GM21786 (cell line): Measurements from ENCODE around the gene IQGAP1.
"Not testable (repeated sequence)": the region's sequence is repeated elsewhere in the genome, so short reads cannot be mapped to it uniquely, and the experiment has no call there.

Experiments used
- ATAC-seq: cut with Tn5 transposase; IDR thresholded peaks from one replicate; pipeline ENCODE4 v1.9.1; 2021; ENCODE audit not compliant: unreplicated experiment

IQGAP1 gene

DNA sequence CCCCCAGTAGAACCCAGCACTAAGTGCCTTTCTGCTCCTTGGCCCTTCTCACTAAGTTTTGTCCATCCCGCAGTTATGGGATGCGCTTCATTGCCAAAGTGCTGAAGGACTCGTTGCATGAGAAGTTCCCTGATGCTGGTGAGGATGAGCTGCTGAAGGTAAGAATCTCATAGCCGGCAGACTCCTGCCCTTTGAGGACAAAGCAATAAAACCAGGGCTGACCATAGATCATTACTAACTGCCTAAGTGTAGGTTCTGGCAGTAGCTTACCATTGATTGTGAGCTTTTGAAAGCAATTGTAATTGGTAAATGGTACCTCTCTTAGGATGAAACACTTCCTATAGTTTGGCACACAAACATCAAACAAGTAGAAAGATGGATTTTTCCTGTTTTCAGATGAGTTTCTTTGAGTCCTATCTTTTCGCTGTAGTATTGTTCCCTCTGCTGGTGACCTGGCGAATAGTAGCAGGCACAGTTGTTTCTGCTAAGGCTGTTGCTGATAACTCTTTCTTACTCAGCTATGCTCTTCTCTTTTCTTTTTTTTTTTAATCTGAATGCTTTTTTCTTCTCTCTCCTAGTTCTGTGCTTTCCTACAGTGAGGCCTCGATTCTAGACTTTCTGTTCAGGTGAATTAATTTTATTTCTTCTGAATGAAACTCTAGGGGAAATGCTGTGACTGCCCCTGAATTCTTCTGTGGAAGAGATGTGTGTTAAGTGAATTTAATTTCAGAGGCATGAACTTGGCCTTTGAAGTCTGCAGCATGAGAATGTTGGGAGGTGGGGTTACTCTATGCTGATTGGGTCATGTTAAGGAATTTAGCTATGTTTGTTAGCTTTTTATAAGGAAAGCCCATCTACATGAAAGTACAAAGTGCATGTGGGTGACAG, 94.3 kb downstream of the IQGAP1 start:
- ATAC-seq = no peak

- no peak for ATAC-seq
Measured at GRCh38 chr15:90483012-90483307, 94.9 kb downstream of the IQGAP1 start.

DNA sequence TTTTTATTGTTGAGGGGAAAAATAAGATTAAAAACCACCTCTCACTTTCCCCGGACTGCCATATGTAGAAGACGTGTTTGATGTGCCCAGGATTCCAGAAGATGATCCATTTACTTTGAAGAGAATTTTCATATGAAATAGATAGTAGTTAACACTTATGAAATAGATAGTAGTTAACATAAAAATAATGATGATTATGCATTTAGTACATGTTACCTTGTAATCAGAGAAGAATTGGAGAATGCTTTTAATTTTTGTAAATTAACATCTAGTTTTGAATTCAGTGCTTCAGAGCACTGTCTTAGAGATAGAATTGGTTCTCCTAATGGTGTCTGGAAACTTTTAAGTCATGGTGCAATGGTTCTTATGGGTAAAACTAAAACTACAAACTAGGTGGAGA, 95.6 kb downstream of the IQGAP1 start:
- ATAC-seq = no peak

GRCh38 chr15:90487186-90487585, 99.1 kb downstream of the IQGAP1 start:
- ATAC-seq = no peak

DNA sequence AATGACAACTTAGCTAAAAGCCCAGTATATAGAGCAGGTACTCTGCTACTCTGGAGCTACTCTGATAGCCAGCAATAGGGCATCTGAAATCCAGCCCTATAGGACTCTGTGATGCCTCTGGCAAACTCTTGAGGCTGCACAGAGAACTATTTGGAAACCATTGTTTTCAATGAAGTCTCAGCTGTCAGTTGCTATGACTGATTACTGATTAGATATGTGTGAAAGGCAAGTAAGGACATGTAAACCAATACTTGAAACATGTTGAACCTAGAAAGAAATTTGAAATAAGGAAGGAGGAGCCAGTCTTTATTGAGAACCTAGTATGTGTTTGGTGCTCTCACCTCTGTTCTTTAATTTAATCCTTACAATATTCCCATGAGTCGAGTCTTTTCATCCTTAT, 101.5 kb downstream of the IQGAP1 start:
- ATAC-seq = no peak

DNA sequence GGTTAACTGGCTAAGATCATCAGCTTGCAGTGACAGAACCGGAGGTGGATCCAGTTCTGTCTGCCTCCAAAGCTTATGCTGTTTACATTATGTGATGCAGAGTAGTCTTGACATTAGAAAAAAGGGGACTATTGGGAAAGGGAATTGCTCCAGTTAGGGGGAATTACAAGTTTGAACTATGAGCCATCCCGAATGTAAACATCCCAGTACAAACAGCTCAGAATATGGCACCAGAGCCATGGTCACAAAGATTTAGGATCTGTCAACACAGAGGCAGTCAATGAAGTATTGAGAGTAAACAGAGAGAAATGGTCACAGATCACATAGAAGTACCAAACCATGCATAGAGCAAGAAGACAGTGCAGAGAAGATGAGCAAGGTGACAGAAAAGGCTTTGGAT, 101.9 kb downstream of the IQGAP1 start:
- no peak for ATAC-seq

DNA sequence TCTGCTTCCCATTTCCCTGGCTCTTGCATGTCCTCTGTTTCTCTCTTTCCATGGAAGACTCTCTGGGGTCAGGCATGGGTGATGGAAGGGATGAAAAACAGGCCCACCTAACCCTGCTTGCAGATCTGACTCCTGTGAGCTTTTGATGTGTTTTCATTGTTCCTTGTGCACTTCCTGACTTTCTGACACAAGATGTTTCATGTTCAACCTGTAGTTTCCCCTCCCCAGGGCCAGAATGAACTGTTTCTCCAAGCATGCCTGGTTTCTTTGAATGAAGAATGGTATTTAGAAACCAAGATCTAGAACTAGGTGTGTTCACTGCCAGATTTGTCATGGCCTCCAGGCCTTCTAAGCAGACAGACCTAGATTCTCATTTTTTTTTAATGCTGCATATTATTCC, 105.6 kb downstream of the IQGAP1 start:
- no peak for ATAC-seq

- ATAC-seq = no peak
Measured at GRCh38 chr15:90495067-90495466, 107.0 kb downstream of the IQGAP1 start.

DNA sequence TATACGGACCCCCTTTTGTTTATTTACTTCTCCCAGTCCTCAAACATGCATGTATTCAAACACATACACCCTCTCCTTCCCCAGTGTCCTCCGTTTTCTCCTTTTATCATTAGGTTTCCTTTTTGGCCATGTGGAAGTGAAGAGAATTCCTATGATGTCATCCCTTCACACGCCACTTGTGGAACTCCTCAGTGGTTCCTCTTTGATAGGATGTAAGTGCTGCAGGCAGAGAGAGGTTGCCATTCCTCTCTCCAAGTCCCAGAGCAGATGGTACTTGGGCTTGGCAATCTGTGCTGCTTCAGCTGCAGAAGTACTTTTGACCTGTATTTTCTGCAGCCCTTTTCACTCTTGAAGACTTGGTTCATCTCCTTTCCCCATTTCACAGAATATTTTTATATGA, 108.7 kb downstream of the IQGAP1 start:
- ATAC-seq = no peak

DNA sequence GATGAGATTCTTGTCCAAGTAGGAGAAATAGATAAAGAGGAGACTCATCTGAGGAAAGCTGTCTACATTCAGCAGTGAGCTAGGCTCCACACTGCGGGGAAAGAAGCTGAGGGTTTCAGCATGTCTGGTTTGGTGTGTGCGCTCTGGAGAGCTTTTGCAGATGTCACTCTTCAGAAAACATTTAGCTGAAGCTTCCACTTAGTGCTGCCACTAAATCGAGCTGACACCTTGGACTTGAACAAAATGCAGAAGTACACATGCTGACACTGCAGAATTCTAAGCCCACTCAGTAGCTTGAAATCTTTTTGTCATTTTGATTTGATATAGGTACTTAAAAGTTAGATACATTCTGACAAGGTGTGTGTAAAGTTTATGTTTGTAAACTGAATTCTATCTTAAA, 109.3 kb downstream of the IQGAP1 start:
- no peak for ATAC-seq

- ATAC-seq = no peak
Measured at GRCh38 chr15:90497912-90498311, 109.9 kb downstream of the IQGAP1 start.

DNA sequence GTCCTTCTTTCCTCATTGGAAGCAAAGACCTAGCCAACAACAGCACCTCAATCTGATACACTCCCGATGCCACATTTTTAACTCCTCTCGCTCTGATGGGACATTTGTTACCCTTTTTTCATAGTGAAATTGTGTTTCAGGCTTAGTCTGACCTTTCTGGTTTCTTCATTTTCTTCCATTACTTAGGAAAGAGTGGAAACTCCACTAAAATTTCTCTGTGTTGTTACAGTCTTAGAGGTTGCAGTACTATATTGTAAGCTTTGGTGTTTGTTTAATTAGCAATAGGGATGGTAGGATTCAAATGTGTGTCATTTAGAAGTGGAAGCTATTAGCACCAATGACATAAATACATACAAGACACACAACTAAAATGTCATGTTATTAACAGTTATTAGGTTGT, 112.1 kb downstream of the IQGAP1 start:
- no peak for ATAC-seq

- ATAC-seq = no peak
Measured at GRCh38 chr15:90501898-90502297, 113.9 kb downstream of the IQGAP1 start.

GRCh38 chr15:90510781-90511180, 122.7 kb downstream of the IQGAP1 start:
- not testable (repeated sequence) for ATAC-seq

DNA sequence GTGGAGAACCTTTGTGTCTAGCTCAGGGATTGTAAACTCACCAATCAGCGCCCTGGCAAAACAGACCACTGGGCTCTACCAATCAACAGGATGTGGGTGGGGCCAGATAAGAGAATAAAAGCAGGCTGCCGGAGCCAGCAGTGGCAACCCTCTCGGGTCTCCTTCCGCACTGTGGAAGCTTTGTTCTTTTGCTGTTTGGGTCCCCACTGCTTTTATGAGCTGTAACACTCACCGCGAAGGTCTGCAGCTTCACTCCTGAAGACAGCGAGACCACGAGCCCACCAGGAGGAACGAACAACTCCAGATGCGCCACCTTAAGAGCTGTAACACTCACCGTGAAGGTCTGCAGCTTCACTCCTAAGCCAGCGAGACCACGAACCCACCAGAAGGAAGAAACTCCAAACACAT, 123.2 kb downstream of the IQGAP1 start:
- not testable (repeated sequence) for ATAC-seq

DNA sequence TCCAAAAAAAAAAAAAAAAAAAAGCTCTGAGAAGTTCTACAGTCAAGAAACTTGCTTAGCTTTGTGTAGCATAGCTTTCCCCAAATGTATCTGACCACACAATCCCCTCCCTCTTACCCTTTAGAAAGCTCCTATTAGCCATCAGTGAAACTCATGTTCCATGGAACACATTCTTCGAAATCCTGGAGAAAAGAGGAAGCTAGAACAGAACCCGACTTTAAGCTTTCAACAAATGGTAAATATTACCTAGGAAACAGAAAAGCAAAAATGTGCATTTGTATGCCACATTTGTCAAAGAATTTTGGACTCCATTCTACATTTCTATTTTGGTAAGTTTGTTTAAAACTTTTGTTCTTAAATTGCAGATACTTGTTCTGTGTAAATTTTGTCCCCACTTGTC, 124.2 kb downstream of the IQGAP1 start:
- no peak for ATAC-seq

GRCh38 chr15:90512981-90513380, 124.9 kb downstream of the IQGAP1 start:
- ATAC-seq = no peak

DNA sequence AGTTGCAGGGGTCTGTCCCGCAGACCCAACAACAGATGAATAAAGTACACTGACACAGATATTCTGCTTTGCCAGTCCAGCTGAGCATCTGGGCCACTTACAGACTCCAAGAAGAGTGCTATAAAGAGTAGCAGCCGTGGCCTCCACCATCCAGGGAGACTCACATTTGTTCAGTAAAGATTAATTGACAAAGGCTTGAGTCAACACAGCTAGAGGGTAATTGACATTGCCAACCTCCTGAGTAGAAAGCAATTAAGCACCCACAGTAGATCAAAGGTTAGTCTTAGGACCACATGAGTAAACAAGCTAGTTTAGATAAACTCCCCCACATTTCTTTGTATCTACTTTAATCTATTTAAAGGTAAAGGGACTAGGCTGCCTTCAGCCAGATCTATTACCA, 125.4 kb downstream of the IQGAP1 start:
- no peak for ATAC-seq

DNA sequence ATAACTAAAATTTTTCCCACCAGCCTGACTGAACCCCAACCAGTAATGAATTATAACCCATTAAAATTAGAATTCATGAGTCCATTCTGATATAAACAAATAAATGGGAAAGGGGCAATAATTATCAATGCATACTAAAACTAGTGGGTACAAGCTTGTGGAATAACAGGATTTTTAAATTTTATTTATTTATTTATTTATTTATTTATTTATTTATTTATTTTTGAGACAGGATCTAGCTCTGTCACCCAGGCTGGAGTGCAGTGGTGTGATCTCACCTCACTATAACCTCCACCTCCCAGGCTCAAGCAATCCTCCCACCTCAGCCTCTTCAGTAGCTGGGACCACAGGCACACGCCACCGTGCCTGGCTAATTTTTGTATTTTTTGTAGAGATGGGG, 125.9 kb downstream of the IQGAP1 start:
- ATAC-seq = not testable (repeated sequence)

DNA sequence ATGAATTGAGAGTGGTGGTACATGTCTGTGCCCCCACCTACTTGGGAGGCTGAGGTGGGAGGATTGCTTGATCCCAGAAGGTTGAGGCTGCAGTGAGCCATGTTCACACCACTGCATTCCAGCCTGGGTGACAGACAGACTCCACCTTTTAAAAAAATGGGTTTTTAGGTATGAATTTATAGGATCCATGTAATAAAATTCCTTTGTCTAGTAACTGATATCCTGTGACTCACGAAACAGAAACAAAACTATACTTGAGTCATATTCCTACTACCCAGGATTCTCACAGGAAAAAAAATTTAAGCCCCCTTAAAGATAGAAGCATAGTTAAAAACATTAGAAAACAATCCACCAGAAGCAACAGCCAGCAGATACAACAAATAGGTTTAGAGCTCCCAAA, 131.6 kb downstream of the IQGAP1 start:
- no peak for ATAC-seq

DNA sequence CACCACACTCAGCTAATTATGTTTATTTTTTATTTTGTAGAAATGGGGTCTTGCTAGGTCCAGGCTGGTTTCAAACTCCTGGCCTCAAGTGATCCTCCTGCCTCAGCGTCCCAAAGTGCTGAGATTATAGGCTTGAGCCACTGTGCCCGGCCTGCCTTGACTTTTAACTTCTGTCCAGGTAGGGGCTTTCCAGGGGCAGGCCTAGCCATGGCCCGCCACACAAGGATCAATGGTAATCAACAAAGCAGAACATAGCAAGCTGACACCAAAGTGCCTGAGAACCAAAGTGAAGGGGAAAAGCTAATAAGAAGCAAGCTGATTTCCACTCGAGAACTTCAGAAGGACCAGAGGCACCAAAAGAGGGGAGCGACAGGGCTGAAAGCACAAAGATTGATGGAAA, 132.3 kb downstream of the IQGAP1 start:
- no peak for ATAC-seq

DNA sequence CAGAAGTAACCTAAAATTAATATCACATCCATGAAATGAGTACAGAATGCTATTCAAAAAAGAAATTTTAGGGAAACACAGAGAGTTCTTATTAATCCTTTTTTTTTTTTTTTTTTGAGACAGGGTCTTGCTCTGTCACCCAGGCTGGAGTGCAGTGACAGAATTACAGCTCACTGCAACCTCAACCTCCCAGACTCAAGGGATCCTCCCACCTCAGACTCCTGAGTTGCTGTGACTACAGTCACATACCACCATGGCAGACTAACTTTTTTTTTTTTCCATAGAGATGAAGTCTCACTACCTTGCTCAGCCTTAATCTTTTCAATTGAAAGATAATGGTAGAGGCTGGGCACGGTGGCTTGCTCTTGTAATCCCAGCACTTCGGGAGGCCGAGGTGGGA, 135.3 kb downstream of the IQGAP1 start:
- no peak for ATAC-seq
